Measurements from ENCODE around the gene CARMIL3.

DNA sequence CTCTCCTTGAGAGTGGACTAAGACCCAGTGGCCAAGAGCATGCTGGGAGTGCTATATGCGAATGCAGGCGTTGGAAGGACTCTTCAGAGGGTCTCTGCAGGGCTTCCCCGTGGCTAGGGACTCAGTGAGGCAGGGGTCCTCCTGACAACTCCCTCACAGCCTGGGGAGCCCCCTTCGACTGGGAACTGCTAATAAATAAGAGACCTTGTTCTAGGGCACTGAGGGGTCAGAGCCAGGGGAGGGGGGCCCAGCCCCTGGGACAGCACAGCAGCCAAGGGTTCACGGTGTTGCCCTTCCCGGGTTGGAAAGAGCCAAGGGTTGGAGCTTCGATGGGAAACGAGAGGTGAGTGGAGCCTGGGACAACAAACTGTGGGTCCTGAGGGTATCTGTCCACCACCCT lies 13.6 kb downstream of the CARMIL3 start:
- TF ChIP-seq, protein P1, sequence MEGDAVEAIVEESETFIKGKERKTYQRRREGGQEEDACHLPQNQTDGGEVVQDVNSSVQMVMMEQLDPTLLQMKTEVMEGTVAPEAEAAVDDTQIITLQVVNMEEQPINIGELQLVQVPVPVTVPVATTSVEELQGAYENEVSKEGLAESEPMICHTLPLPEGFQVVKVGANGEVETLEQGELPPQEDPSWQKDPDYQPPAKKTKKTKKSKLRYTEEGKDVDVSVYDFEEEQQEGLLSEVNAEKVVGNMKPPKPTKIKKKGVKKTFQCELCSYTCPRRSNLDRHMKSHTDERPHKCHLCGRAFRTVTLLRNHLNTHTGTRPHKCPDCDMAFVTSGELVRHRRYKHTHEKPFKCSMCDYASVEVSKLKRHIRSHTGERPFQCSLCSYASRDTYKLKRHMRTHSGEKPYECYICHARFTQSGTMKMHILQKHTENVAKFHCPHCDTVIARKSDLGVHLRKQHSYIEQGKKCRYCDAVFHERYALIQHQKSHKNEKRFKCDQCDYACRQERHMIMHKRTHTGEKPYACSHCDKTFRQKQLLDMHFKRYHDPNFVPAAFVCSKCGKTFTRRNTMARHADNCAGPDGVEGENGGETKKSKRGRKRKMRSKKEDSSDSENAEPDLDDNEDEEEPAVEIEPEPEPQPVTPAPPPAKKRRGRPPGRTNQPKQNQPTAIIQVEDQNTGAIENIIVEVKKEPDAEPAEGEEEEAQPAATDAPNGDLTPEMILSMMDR (IDR thresholded peaks at IDR 0.05; ENCODE audit: low read depth, low read length): no peak
- TF ChIP-seq MYC (IDR thresholded peaks at IDR 0.05; ENCODE audit: low read depth, low read length) (no peak), POLR2A (IDR thresholded peaks at IDR 0.05; ENCODE audit: extremely low read depth, insufficient read length) (no peak)

All from NB4 (cell line).